Measurements from ENCODE around the gene PSMB5. TPM values are rescaled to one million over a fixed set of nuclear protein-coding genes. Genes with fewer than 3 reads are reported as not detected.

Gene PSMB5
- total RNA-seq, 1 donor from 2014 or later = 92.8 TPM

DNA sequence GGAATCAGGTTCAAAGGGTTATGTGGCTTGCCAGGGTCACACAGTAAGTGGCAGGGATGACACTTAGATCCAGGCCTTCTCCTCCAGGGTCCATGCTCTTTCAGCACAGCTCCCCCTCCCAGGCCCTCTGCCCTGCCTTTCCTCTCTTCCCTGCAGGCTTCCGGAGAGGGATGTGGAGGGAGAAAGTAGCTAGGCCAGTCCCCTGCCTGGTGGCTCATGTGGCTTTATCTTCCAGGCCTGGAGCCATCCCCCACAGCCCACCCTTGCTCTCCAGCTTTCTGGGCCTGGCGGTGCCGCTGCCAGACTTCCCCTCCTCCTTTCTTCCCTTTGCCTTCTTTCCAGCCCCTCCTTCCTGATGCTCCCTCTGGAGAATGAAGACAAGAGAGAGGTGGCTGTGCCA, 9.1 kb upstream of the PSMB5 start:
- TF ChIP-seq POLR2AphosphoS5 (IDR thresholded peaks at IDR 0.05; ENCODE audit: insufficient read depth in 1 of 2, low read depth in 1 of 2) (no peak), POLR2A (IDR thresholded peaks at IDR 0.05) (no peak)
- TF ChIP-seq, protein P1, sequence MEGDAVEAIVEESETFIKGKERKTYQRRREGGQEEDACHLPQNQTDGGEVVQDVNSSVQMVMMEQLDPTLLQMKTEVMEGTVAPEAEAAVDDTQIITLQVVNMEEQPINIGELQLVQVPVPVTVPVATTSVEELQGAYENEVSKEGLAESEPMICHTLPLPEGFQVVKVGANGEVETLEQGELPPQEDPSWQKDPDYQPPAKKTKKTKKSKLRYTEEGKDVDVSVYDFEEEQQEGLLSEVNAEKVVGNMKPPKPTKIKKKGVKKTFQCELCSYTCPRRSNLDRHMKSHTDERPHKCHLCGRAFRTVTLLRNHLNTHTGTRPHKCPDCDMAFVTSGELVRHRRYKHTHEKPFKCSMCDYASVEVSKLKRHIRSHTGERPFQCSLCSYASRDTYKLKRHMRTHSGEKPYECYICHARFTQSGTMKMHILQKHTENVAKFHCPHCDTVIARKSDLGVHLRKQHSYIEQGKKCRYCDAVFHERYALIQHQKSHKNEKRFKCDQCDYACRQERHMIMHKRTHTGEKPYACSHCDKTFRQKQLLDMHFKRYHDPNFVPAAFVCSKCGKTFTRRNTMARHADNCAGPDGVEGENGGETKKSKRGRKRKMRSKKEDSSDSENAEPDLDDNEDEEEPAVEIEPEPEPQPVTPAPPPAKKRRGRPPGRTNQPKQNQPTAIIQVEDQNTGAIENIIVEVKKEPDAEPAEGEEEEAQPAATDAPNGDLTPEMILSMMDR (IDR thresholded peaks at IDR 0.05) = no peak
- intact Hi-C loops (cut with DNase I) = no loop called here
- no peaks in the 10 kb centered on the region for H3K4me1 ChIP-seq

DNA sequence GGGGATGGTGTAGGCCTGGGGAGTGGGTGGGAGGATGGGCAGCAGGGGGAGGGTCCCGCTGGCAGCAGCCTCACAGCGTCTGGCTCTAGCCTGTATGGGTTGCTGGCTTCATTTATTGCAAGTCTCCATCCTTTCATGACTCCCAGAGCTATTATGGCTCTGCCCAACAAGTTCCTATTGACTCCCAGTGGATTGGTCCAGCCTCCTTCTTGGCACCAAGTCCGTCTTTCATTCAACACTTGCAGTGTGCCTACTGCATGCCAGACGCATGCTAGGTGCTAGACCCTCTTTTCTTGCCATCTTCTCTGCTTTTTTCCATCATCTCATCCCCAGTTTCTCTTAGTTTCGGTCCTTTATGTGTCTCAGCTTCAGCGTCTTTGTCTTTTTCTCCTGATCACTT, 8.4 kb upstream of the PSMB5 start:
- intact Hi-C loops (cut with DNase I) = no loop called here
- Histone ChIP-seq H3K4me3 (no peak overlapping the region), H3K27me3 (no peaks in the 10 kb centered on the region), H3K9me3 (no peaks in the 10 kb centered on the region), H3K36me3 (no peaks in the 10 kb centered on the region), H3K27ac (no peak overlapping the region), H3K4me1 (no peaks in the 10 kb centered on the region)
- no peak for DNase-seq (ENCODE audit: extremely low spot score in 2 of 2)
- TF ChIP-seq, protein P1 (IDR thresholded peaks at IDR 0.05) = no peak
- TF ChIP-seq POLR2AphosphoS5 (IDR thresholded peaks at IDR 0.05; ENCODE audit: insufficient read depth in 1 of 2, low read depth in 1 of 2) (no peak), POLR2A (IDR thresholded peaks at IDR 0.05) (no peak)

More for the DNA sequence above, 9.1 kb upstream of the PSMB5 start:
- Histone ChIP-seq H3K27me3 (no peaks in the 10 kb centered on the region), H3K27ac (no peak overlapping the region), H3K36me3 (no peaks in the 10 kb centered on the region), H3K9me3 (no peaks in the 10 kb centered on the region), H3K4me3 (no peak overlapping the region)
- no peak for DNase-seq (ENCODE audit: extremely low spot score in 2 of 2)

DNA sequence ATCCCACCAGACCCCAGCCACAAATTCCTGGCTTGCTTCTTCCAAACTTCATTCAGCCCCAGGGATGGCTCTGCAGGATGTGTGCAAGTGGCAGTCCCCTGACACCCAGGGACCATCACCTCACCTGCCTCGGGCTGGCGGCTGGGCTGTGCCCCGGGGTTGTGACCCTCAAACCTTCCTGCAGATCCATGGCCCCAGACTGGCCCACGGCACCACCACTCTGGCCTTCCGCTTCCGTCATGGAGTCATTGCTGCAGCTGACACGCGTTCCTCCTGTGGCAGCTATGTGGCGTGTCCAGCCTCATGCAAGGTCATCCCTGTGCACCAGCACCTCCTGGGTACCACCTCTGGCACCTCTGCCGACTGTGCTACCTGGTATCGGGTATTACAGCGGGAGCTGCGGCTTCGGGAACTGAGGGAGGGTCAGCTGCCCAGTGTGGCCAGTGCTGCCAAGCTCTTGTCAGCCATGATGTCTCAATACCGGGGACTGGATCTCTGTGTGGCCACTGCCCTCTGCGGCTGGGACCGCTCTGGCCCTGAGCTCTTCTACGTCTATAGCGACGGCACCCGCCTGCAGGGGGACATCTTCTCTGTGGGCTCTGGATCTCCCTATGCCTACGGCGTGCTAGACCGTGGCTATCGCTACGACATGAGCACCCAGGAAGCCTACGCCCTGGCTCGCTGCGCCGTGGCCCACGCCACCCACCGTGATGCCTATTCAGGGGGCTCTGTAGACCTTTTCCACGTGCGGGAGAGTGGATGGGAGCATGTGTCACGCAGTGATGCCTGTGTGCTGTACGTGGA, 7.7 kb upstream of the PSMB5 start, which contains the start of gene PSMB11:
TSS of gene PSMB11 (plus strand) at position 51 of the 804 bp plus-strand sequence. CDS start at position 65, 14 bp downstream.
- Histone ChIP-seq H3K27ac (no peak within 1 kb of the TSS), H3K4me3 (no peak within 1 kb of the TSS), H3K9me3 (no peaks in the 10 kb centered on the region), H3K36me3 (no peaks in the 10 kb centered on the region), H3K4me1 (no peaks in the 10 kb centered on the region), H3K27me3 (no peaks in the 10 kb centered on the region)
- intact Hi-C loops (cut with DNase I) = no loop called here
- TF ChIP-seq, protein P1 (IDR thresholded peaks at IDR 0.05) = no peak
- TF ChIP-seq POLR2A (IDR thresholded peaks at IDR 0.05) (no peak), POLR2AphosphoS5 (IDR thresholded peaks at IDR 0.05; ENCODE audit: insufficient read depth in 1 of 2, low read depth in 1 of 2) (no peak)
- no peak for DNase-seq (ENCODE audit: extremely low spot score in 2 of 2)

DNA sequence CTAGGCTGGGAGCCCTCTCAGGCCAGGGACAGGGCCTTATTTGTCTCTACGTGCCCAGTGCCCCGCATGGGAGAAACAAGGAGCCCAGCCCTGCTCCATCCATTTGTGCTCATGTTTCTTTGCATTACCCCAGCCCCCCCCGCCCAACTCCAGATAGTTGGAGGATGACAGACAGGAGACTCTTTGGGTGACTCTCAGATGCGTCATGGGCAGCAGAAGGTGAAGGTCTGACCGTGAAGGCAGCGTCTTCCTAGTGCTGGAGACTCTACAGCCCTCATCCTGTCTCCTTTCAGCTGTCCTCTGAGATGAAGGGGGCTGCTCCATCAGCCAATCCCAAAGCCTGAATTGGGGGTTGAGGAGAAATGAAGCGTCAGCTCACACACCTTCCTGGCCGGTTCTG, 7.0 kb upstream of the PSMB5 start:
- TF ChIP-seq POLR2AphosphoS5 (IDR thresholded peaks at IDR 0.05; ENCODE audit: insufficient read depth in 1 of 2, low read depth in 1 of 2) = no peak
- TF ChIP-seq POLR2A (IDR thresholded peaks at IDR 0.05) = no peak
- TF ChIP-seq, protein P1 (IDR thresholded peaks at IDR 0.05) = no peak
- H3K4me1 ChIP-seq = no peaks in the 10 kb centered on the region
- no peak overlapping the region for H3K4me3 ChIP-seq
- H3K9me3 ChIP-seq = no peaks in the 10 kb centered on the region
- H3K27me3 ChIP-seq = no peaks in the 10 kb centered on the region
- H3K36me3 ChIP-seq = no peaks in the 10 kb centered on the region
- intact Hi-C loops (cut with DNase I) = no loop called here
- no peak overlapping the region for H3K27ac ChIP-seq
- no peak for DNase-seq (ENCODE audit: extremely low spot score in 2 of 2)

DNA sequence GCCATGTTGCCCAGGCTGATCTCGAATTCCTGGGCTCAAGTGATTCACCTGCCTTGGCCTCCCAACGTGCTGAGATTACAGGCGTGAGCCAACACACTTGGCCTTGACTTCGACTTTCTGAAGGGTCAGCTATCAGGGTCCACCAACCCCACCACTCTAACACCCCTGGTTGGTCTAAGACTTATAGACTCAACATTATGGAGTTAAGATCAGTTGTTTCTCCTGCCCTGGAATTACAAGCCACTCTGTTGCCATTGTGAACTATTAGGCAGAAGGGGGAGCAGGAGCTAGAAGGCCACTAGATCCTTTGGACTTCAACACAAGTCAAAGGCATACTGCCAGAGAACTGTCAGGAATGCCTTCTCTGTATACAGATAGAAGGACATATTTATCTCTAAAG, 5.4 kb upstream of the PSMB5 start:
- Histone ChIP-seq H3K4me1 (no peaks in the 10 kb centered on the region), H3K9me3 (no peaks in the 10 kb centered on the region), H3K27me3 (no peaks in the 10 kb centered on the region), H3K36me3 (no peaks in the 10 kb centered on the region), H3K27ac (no peak overlapping the region), H3K4me3 (no peak overlapping the region)
- TF ChIP-seq, protein P1 (IDR thresholded peaks at IDR 0.05) = no peak
- no peak for TF ChIP-seq POLR2AphosphoS5 (IDR thresholded peaks at IDR 0.05; ENCODE audit: insufficient read depth in 1 of 2, low read depth in 1 of 2)
- no peak for TF ChIP-seq POLR2A (IDR thresholded peaks at IDR 0.05)
- DNase-seq (ENCODE audit: extremely low spot score in 2 of 2) = no peak
- intact Hi-C loops (cut with DNase I) = no loop called here
